Measurements from ENCODE around the gene C11orf52.
"Not testable (repeated sequence)": the region's sequence is repeated elsewhere in the genome, so short reads cannot be mapped to it uniquely, and the experiment has no call there.

The C11orf52 gene

GRCh38 chr11:111918390-111919256, at the start of gene C11orf52:
TSS of gene C11orf52 (plus strand) at chr11:111918913. CDS start at chr11:111918973, 60 bp downstream.
- DNase-seq: peak; percentile 97

- no peak for DNase-seq
These were observed 48.6 kb upstream of the C11orf52 start for GRCh38 chr11:111870113-111870512.

DNA sequence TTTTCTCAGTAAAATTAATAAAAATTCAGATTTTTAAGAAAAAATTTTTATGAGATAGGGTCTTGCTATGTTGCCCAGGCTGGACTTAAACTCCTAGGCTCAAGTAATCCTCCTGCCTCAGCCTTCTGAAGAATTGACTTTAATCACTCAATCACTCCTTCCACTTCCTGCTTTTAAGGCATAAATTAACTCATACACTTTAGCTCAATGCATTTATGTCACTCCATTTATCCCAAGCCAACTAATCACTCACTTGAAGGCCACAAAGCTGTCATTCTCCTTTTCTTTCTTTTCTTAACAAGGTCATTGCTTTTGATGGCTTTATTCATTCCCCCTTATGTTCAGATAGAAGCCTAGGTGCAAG, 48.2 kb upstream of the C11orf52 start:
- no peak for DNase-seq

- DNase-seq: peak; percentile 70
These were observed 47.6 kb upstream of the C11orf52 start, which contains the start of gene ALG9 for GRCh38 chr11:111870886-111871692. TSS of gene ALG9 (minus strand) at chr11:111871581. CDS start at chr11:111871482, 99 bp downstream.

DNA sequence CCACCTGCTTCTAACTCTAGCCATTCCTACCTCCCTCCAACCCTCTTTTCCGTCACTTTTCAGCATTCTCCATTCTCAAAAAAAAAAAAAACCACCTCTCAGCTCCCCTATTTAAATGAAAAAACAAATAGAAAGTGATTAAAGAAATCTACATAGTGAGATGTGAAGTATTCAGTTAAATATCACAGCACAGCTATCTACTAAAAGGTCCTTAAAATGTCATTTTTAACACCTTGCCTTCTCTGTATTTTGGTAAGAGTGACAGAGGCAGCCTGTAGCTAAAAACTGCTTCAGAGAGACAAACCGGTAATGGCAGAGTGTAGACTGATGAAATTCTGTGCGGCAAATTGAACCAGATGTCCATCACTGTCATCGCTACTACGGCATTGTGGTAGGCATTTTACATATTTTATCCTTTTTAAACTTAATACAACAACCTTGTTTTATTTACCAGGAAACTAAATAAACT, 47.0 kb upstream of the C11orf52 start:
- peak; percentile 35 for DNase-seq

- DNase-seq: peak; percentile 76
These were observed 40.3 kb upstream of the C11orf52 start for GRCh38 chr11:111878385-111878848.

DNA sequence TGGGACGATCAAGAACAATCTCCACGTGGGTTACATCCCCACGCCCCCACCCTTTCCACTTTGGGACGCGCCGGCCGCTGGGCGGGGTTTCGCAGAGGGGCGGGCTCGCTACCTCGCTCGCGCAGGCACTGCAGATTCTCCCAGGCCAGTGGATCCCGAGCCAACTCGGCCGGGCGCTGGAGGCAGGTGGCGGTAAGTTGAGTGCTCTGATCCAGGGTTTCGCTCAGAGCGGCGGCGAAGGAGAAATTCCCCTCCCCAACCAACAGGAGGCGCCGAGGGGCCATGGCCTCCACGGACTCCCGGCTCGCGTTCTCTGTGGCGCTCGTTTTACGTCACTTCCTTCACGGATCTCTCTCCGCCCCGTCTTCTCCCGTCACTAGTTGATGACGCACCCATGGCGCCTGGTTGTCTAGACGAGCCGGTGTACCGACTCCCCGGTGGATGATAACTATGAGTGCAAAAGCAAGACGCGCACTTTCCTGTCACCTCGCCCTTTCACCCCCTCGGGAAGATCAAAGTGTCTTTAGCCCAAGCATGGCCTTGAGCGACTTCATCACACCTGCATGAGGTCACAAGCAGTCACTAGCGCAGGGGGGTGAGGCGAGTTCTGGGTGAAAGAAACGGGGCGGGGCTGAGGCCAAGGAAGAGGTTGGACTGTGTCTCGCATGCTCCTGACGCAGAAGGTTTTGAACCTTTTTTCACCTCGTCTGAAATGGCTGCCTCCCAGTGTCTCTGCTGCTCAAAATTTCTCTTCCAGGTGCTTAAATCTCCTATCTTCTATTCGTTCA, 39.7 kb upstream of the C11orf52 start, which contains the start of the genes CFAP68 and FDXACB1:
Gene CFAP68, plus strand, starts transcription at position 693 of the 788 bp plus-strand sequence. Its CDS starts 20 bp downstream, at position 713.
Gene FDXACB1, minus strand, starts transcription at position 317 of the 788 bp plus-strand sequence. Its CDS starts 33 bp downstream, at position 284.
- peak; percentile 99 for DNase-seq

GRCh38 chr11:111879637-111879960, 39.1 kb upstream of the C11orf52 start:
- no peak for DNase-seq

DNA sequence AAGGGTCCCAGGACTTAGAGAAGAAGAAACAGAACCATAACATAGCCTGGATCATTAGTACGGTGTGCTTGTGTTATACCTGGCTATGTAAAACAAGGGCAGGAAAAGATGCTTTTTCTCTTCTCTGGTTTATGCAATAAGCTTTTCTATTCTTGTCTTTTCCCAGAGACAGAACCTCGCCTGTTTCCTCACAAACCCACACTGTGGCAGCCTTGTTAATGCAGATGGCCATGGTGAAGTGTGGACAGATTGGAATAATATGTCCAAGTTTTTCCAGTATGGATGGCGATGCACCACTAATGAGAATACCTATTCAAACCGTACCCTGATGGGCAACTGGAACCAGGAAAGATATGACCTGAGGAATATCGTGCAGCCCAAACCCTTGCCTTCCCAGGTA, 36.5 kb upstream of the C11orf52 start:
- no peak for DNase-seq

DNA sequence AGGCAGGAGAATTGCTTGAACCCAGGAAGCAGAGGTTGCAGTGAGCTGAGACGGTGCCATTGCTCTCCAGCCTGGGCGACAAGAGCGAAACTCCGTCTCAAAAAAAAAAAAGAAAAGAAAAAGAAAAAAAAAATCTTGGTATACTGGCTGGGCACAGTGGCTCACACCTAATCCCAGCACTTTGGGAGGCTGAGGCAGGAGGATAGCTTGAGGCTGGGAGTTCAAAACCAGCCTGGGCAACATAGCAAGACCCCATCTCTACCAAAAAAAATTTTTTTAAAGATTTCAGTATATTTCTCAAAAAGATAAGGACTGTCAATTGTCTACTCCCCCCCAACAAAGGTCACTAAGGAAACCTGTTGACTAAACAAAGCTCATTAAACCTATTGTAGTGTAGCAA, 33.7 kb upstream of the C11orf52 start:
- DNase-seq: not testable (repeated sequence)

- no peak for DNase-seq
These were observed 32.7 kb upstream of the C11orf52 start for GRCh38 chr11:111886032-111886431.

DNA sequence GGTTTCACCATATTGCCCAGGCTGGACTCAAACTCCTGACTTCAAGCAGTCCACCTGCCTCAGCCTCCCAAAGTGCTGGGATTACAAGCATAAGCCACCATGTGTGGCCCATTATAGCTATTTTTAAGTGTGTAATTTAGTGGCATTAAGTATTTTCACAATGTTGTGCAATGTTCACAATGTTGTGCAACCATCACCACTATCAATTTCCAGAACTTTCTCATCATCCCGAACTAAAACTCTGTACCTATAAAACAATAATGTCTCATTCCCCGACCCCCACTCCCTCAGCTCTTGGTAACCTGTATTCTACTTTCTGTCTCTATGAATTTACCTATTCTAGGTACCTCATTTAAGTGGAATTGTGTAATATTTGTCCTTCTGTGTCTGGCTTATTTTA, 31.9 kb upstream of the C11orf52 start:
- DNase-seq: no peak

- no peak for DNase-seq
These were observed 13.3 kb upstream of the C11orf52 start for GRCh38 chr11:111905411-111905810.

- no peak for DNase-seq
These were observed 12.0 kb upstream of the C11orf52 start for GRCh38 chr11:111906680-111907079.

DNA sequence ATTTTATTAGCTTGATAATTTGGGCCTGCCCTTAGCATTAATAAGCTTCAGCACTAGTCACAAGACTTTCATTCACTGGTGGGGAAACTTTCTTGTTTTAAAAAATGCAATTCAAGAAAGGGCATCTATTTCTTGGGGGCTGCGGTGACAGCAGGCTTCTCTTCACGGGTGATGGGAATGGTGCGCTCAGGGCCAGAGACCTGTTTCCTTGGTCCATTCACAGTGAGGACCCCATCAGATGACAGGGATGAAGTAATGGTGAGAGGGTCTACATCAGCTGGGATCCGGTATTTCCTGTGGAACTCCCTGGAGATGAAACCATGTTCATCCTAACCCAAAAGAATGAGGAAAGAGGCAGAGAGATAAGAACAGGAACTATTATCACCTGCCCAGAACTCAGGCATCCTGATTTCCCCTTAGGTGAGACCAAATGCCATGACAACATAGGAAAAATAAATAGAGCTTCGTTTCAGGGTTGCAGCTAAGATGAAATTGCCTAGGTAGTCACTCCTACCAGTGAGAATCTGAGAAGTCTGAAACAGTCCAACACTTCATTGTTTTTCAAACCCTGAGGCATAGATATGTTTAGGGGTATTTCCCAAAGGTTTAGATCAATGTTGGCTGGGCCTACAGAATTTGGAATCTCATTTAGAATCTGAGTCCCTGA, 9.9 kb upstream of the C11orf52 start:
- no peak for DNase-seq

- DNase-seq: no peak
These were observed 9.3 kb upstream of the C11orf52 start for GRCh38 chr11:111909378-111909777.

- DNase-seq: peak; percentile 14
These were observed 7.8 kb upstream of the C11orf52 start for GRCh38 chr11:111910676-111911562.

GRCh38 chr11:111911563-111912401, 6.9 kb upstream of the C11orf52 start, which contains the start of gene CRYAB:
TSS of gene CRYAB (minus strand) at chr11:111911770. CDS start at chr11:111911724, 46 bp downstream.
- DNase-seq: no peak

- no peak for DNase-seq
These were observed 6.2 kb upstream of the C11orf52 start, which contains the start of gene HSPB2 for GRCh38 chr11:111912535-111912934. TSS of gene HSPB2 (plus strand) at chr11:111912734. CDS start at chr11:111912830, 96 bp downstream.
